GM18907 (cell line): Measurements from ENCODE around the gene GALNT18.

Source experiments
- ATAC-seq: cut with Tn5 transposase; IDR thresholded peaks from one replicate; pipeline ENCODE4 v1.9.1; 2021; ENCODE audit warnings: mild to moderate bottlenecking, moderate library complexity; ENCODE audit not compliant: unreplicated experiment

GALNT18 gene

GRCh38 chr11:11568651-11569229 is 53.1 kb downstream of the GALNT18 start:
- peak; percentile 41 for ATAC-seq

DNA sequence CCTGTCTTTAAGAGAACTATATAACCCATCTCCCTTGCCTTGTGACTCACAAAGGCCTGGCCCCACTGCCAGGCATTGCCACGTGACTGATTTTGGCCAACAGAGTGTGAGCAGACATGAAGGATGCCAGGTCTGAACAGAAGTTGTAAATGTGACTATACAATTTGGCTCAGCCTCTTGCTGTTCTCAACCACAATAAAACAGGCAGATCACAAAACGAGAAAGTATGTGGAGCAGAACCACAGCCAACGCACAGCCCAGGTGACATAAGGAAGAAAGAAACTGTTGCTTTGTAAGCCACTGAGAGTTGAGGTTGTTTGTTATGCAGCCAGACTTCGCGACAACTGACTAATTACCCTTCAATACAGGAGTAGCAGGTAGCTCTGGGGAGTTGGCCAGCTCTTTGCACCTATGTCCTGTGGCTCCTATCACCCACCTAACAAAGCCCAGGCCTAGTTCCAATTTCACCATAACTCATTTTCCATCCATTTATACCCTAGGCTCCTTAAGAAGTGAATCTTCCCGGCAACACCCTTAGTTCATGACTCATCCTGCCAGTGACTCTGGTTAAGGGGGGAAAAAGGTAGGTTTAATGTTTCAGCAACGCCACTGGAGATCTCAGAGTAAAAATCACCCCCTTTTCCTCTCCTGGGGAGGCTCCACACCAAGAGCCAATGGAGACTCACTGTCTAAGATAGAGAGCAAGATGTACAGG is 53.7 kb downstream of the GALNT18 start:
- peak; percentile 30 for ATAC-seq

- ATAC-seq, result no peak
Measured at GRCh38 chr11:11565636-11566035, 56.2 kb downstream of the GALNT18 start.

DNA sequence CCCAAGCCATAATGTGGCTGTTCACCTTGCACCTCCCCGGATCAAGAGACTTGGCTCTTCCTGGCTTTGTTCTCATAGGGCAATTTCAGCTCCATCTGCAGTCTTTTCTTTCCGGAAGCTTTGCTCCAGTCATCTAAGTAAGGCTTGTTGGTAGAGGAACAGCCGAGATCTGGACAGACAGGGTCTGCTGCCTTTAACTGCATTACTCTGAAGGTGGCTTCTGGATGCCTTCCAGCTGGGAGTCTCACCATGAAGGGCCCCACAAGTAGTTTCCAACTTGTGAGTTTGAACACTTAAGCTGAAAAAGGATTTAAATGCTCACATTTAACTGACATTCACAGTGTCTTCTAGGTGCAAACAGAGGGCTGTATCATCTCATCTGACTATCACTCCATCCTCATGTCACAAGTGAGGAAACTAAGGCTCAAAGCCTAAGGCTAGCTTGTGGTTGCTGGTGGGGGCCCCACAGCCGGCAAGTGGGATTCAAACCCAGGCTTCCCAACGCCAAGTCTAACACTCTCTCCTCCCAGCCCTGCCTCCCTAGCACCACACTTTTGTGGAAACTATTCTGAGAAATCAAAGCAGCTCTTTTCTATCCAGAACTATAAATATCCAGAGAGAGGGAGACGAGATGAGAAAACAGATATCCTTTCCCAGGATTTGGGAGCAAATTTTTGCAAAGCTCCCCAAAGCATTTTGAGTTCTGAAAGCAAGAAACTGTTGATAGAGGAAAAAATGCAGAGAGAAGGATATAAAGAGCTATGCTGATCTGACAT is 58.4 kb downstream of the GALNT18 start:
- ATAC-seq, result no peak

- no peak for ATAC-seq
Measured at GRCh38 chr11:11561991-11562390, 59.8 kb downstream of the GALNT18 start.

DNA sequence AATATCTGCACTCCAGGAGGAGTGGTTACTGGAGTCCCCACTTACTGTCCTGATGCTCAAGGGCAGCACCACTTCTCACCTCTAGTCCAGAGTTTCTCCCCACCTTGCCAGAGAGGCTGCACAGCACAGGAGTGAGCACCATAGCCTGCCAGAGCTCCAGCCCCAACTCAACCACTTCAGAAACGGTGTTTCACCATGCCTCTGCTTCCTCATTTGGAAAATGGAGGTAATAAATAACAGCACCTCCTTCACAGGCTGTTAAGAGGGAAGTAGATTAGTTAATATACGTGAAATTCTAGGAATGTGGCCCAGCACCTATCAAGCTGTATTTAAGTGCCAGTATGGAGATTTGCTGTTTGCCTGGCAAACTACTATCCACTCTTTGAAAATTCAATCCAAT is 63.0 kb downstream of the GALNT18 start:
- ATAC-seq, result no peak

DNA sequence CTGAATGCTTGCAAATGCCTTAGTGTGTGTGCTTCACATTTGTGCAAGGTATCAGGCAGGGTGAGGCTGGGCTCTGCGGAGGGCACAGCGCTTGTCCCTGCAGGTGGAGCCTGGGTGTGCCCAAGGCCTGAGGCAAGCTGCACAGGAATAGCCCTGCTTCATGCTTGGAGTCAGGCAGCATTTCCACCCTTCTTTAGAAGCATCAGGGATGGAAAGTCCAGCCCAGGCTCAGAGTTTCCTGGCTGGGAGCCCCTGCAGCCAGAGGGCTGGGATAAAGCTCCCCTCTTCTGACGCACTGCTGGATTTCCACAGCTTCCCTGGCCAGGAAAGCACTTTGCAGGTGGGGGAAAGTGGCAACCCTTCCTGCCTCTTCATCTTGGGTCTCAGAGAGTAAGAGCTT is 63.4 kb downstream of the GALNT18 start:
- no peak for ATAC-seq

GRCh38 chr11:11555208-11555607 is 66.6 kb downstream of the GALNT18 start:
- no peak for ATAC-seq

- ATAC-seq, result no peak
Measured at GRCh38 chr11:11553573-11553972, 68.2 kb downstream of the GALNT18 start.

DNA sequence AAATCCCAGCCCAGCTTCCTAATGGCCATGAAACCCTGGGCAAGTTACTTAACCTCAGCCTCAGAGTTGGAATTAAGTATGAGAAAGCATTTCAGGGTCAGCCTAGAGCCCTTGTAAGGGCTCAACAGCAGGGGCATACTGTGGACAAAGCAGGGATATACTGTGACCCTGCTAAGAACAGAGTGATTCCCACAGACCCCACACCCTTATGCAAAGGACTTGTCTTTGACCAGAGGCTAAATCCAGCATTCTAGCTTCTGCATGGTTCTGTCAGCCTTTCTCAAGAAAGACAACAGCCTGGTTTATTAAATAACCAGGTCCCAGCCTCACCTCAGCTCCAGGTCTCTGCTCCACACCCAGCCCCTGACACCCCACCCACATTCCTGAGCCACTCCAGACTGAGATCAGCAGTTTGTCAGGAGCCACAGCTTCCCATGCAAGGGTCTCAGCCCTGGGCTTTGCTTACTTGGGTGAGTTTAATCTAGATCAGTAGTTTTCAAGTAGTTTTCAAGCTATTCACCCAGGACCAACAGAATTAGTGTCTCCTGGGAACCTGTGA is 69.2 kb downstream of the GALNT18 start:
- no peak for ATAC-seq

GRCh38 chr11:11550534-11550933 is 71.3 kb downstream of the GALNT18 start:
- ATAC-seq, result no peak

DNA sequence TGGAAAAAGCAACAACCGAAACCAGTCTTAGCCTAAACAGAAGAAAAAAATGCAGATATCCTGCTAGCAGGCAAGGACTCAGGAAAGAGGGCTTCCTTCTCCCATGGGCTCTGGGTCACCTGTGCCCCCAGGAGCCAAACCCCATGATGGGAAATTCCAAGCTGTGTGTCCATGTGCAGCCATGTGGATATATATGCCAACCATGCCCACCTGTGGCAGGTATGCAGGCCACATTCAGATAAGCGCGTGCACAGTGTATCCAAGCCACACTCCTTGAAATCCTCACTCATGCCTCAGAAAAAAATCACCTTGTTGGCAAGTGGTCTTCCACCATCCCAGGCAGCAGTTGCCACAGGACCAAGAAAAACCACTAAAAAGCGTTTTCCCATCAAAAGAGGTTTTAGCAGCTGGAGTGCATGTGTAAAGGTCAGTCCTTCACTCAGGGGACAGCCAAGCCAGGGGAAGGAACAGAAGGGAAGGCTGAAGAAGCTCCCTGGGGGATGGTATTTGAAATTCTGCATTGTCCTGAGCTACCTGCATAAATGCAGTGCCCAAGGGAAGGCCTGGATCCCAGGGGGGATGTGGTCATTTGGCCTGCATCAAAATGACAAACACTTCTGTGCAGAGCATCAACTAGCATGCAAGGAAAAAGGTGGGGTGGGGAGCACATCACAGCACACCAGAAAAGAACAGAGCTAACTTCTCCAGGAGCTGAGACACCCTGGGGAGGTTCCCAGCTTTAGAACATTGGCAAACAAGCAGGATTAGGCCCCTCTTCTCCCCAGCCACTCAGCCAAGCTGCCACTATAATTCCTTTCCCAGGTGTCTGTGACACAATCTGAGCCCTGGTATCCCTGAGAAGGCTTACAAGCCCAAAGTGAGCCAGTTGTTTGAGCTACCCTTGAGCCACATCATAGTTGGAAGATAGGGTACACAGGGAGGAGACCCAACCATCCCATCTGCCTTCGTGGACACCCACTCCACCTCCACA is 76.2 kb downstream of the GALNT18 start:
- ATAC-seq, result no peak

- ATAC-seq, result no peak
Measured at GRCh38 chr11:11543656-11544055, 78.1 kb downstream of the GALNT18 start.

GRCh38 chr11:11540157-11540556 is 81.6 kb downstream of the GALNT18 start:
- no peak for ATAC-seq

DNA sequence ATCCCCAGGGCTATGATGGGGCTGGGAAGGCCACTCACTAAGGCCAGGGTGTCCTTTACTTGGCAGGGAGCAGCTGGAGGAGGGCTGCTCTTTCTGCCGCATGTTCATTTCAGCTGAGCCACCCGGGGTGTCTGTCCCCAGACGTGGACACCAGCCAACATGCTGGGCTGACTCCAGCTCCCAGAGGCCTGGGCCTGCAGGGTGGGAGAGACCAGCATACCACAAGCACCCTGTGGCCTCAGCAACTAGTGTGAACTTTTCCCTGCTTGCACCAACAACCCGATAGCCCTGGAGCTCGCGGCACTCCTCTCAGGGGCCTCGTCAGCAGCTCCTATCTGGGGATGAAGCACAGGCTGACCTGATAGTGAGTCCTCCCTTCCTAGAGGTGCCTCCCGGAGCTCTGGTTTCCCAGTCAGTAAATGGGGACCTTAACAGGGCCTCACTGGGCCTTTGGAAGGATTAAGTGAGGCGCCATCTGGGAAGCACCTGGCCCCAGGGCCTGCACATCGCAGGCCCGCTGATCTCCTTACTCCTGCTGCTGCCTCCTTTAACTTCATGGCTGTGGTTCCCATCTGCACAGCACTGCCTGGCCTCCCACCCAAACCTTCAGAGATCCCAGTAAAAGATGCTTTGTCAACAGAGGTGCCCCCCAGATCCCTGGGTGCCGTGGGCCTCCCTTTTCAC is 83.4 kb downstream of the GALNT18 start:
- ATAC-seq, result no peak

DNA sequence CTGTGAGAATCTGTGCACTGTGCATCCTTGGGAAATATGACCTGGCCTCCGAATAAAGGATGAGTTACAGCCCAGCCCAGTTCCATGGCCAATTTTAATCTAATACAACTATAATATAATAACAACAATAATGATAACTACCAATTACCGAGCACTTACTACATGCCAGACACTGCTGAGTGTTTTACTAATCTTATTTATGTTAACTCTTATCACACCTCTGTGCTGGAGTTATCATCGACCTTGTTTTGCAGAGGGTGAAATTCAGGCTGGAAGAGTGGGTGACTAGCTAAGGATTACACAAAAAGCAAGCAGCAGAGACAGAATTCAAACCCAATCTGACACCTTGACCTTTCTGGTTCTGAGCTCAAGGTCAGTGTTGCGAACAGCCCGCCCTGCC is 83.9 kb downstream of the GALNT18 start:
- ATAC-seq, result no peak

- no peak for ATAC-seq
Measured at GRCh38 chr11:11537372-11537771, 84.4 kb downstream of the GALNT18 start.

DNA sequence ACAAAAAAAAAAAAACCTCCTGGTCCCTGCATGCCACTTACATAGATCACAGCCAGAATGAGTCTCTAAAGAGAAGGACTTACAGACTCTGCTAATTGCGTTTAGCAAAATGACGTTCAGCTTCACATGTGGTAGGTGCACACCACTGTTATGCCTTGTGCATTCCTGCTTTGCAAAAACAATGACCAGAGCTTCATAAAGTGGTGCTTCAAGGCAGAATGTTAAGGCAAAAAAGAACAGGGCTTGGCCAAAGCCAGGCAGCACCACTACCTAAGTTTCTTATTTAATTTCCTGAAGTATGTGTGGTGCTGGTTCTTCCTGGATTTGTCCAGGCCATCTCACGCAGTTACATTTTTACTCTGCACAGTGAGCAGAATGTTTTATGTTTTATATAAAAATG is 85.2 kb downstream of the GALNT18 start:
- no peak for ATAC-seq

- no peak for ATAC-seq
Measured at GRCh38 chr11:11535611-11536010, 86.2 kb downstream of the GALNT18 start.

GRCh38 chr11:11534981-11535380 is 86.8 kb downstream of the GALNT18 start:
- no peak for ATAC-seq
